Esophagus squamous epithelium (tissue), 4 donors: ENCODE results near the gene UIMC1.

Experiments used
- POLR2A ChIP-seq, 4 donors: fragments of 450-650 bp; IDR thresholded peaks; one replicate each; pipeline ENCODE4 v1.6.1; 2017; ENCODE audit warnings: antibody characterized with exemption in 4 of 4, mild to moderate bottlenecking in 4 of 4, moderate library complexity in 3 of 4
- TF ChIP-seq, protein P1 (sequence below), 6 experiments: fragments of 450-650 bp in 4 of 6; fragments of 200-600 bp in 2 of 6; sonication (generic) in 2 of 6; IDR thresholded peaks; one replicate each; pipeline ENCODE4 v1.5.1; 2016 to 2019; ENCODE audit warnings: antibody characterized with exemption in 6 of 6, mild to moderate bottlenecking in 4 of 6, moderate library complexity in 4 of 6

DNA sequence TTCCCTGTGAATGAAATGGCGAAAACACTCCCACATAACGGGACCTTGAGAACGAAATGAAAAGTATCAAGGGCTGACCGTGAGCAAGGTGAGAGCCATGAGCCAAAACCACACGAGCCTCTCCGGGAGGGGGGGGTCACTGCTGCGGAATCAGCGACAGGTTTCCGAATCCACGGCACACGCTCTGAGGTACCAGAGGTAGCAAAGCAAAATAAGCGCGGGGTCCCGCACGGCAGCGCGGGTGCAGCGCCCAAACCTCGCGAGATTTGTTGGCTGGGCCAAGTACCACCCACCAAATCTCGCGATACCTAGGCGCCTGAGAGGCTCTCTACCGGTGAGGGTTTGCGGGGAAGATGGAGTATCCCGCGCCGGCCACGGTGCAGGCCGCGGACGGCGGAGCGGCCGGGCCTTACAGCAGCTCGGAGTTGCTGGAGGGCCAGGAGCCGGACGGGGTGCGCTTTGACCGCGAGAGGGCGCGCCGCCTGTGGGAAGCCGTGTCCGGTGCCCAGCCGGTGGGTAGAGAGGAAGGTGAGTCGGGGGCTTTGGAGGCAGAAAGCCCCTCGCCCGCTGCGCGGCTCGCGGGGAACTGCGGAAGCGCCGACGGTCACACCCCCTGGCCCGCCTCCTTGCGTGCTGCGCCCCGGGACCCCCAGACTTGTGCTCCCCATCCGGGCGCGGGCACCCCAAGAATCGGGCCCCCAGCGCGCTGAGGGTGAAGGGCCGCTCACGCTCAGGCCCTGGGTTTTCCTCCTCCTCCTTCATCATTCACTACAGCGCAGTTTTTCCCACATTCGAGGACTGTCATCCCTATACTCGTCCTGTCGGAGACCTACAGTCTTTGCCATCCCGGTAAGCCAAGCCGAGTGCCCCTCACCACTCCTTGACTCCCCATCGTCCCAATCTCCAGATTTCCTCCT lies 16.1 kb upstream of the UIMC1 start, which contains the start of gene ZNF346:
- TF ChIP-seq, protein P1, sequence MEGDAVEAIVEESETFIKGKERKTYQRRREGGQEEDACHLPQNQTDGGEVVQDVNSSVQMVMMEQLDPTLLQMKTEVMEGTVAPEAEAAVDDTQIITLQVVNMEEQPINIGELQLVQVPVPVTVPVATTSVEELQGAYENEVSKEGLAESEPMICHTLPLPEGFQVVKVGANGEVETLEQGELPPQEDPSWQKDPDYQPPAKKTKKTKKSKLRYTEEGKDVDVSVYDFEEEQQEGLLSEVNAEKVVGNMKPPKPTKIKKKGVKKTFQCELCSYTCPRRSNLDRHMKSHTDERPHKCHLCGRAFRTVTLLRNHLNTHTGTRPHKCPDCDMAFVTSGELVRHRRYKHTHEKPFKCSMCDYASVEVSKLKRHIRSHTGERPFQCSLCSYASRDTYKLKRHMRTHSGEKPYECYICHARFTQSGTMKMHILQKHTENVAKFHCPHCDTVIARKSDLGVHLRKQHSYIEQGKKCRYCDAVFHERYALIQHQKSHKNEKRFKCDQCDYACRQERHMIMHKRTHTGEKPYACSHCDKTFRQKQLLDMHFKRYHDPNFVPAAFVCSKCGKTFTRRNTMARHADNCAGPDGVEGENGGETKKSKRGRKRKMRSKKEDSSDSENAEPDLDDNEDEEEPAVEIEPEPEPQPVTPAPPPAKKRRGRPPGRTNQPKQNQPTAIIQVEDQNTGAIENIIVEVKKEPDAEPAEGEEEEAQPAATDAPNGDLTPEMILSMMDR (IDR thresholded peaks at IDR 0.05): peak; percentile 27 to 57 (median 46)
- peak in 2 of 4 donors; percentile 55 to 61 for TF ChIP-seq POLR2A (IDR thresholded peaks at IDR 0.05)
